ENCODE data around the gene ATP1A1.

Gene ATP1A1

DNA sequence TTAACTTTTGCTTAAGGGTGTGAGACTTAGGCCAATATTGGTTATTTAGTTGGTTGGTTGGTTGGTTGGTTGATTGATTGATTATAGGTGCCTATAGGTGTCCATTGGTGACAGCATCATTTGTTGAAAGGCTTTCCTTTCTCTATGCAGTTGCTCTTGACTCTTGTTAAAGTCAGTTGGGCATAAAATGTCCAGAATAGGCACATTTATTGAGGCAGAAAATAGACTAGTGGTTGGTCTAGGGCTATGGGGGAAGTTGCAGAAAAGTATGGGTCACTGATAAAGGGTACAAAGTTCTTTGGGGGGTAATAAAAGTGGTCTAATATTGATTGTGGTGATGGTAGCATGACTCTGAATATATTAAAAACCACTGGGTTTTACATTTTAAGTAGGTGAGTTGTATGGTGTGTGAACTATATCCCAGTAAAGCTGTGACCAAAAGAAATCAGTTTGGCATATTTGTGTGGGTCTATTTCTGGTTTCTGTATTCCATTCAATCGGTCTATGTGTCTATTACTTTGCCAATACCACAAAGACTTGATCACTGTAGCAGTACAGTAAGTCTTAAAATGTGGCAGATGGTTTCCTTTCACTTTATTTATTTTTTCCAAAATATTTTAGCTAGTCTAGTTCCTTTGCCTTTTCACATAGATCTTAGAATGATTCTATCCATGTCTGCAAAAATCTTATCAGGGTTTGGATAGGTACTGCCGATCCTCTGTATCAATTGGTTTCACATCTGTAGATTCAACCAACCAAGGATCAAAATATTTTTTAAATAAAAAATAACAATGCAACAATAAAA, 63.0 kb downstream of the ATP1A1 start:
- no peak overlapping the region for H3K4me3 ChIP-seq (ENCODE audit: low read depth, low read length)
- TF ChIP-seq, protein P1, sequence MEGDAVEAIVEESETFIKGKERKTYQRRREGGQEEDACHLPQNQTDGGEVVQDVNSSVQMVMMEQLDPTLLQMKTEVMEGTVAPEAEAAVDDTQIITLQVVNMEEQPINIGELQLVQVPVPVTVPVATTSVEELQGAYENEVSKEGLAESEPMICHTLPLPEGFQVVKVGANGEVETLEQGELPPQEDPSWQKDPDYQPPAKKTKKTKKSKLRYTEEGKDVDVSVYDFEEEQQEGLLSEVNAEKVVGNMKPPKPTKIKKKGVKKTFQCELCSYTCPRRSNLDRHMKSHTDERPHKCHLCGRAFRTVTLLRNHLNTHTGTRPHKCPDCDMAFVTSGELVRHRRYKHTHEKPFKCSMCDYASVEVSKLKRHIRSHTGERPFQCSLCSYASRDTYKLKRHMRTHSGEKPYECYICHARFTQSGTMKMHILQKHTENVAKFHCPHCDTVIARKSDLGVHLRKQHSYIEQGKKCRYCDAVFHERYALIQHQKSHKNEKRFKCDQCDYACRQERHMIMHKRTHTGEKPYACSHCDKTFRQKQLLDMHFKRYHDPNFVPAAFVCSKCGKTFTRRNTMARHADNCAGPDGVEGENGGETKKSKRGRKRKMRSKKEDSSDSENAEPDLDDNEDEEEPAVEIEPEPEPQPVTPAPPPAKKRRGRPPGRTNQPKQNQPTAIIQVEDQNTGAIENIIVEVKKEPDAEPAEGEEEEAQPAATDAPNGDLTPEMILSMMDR (IDR thresholded peaks at IDR 0.05; ENCODE audit: borderline replicate concordance, insufficient read depth, low read depth, low read length) = no peak

DNA sequence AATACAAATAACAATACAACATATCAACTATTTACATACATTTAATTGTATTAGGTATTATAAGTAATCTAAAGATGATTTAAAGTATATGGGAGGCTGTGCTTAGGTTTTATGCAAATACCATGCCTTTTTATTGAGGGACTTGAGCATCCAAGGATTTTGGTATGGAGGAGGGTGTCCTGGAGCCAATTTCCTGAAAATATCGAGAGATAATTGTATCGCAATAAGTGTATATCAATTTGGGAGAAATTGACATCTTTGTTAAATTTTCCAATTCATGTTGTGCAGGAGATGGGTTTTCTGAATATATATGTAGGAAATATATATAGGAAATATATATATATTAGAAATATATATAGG, 63.5 kb downstream of the ATP1A1 start:
- TF ChIP-seq, protein P1 (IDR thresholded peaks at IDR 0.05; ENCODE audit: borderline replicate concordance, insufficient read depth, low read depth, low read length) = no peak
- H3K4me3 ChIP-seq (ENCODE audit: low read depth, low read length) = no peak overlapping the region

DNA sequence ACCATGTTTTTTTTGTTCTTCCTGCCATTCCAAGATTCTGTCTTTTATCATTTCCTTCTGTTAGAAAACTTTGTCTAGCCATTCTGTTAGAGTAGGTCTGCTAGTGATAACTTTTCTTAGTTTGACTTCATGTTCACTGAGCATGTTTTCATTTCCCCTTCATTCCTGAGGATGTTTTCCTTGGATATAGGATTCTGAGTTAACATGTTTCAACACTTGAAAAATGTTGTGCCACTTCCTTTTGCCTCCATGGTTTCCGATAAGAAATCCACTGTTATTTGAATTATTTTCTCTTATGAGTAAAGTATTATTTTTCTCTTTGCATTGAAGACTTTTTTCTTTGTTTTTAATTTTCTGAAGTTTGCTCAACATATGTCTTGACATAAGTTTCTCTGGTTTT, 66.7 kb downstream of the ATP1A1 start:
- TF ChIP-seq, protein P1 (IDR thresholded peaks at IDR 0.05; ENCODE audit: borderline replicate concordance, insufficient read depth, low read depth, low read length) = no peak

DNA sequence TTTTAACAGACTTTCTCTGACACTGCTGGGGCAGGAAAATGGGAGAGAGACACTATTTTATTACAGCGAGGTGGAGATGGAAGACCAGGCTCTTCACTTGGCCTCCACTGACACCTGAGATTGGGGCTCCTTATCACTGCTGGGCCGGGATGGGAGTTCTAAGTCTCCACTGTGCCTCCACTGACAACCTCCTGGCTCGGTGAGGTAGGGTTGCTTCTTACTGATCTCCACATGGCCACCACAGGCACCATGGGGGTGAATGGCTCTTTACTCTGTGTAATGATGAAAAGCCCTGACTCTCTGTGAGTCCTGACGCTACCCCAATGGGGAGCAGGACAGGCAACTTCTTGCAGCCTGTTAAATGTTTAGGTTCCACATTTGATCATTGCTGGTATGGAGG, 67.7 kb downstream of the ATP1A1 start:
- no peak overlapping the region for H3K4me3 ChIP-seq (ENCODE audit: low read depth, low read length)
- TF ChIP-seq, protein P1 (IDR thresholded peaks at IDR 0.05; ENCODE audit: borderline replicate concordance, insufficient read depth, low read depth, low read length) = no peak

More for the DNA sequence above, 66.7 kb downstream of the ATP1A1 start:
- H3K4me3 ChIP-seq (ENCODE audit: low read depth, low read length) = no peak overlapping the region

DNA sequence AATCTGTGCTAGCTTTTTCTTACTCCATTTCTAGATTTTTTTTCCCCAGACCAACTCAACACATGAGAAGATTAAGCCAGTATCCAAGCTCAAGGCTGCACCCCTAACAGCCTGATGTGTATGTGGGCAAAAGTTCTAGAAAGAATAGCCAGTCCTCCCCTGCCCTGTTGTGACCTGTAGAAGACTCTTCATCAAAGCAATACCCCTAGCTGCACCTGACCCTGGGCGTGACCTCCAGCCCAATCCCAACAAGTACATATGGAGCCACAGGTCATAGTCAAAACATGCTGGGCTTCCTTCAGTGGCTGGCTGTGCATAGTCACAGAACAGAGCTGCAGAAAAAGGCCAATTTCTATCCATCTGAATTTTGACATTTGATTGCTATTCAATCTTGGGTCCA, 72.5 kb downstream of the ATP1A1 start:
- H3K4me3 ChIP-seq (ENCODE audit: low read depth, low read length) = no peak overlapping the region
- TF ChIP-seq, protein P1 (IDR thresholded peaks at IDR 0.05; ENCODE audit: borderline replicate concordance, insufficient read depth, low read depth, low read length) = no peak

DNA sequence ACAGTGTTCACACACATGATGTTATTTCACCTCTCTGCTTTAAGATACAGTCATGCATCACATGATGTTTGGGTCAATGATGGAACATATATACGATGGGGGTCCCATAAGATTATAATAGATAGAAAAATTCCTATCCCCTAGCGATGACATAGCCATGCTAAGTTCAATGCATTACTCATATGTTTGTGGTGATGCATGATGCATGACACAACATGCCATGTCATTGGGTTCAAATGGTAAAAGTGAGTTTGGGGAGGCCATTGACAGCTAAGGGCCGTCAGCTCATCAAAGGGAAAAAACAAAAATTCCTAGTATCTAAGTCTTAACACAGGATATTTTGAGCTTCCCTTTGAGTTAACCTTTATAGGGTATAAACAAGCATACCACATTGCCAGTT, 73.6 kb downstream of the ATP1A1 start:
- TF ChIP-seq, protein P1 (IDR thresholded peaks at IDR 0.05; ENCODE audit: borderline replicate concordance, insufficient read depth, low read depth, low read length) = no peak

DNA sequence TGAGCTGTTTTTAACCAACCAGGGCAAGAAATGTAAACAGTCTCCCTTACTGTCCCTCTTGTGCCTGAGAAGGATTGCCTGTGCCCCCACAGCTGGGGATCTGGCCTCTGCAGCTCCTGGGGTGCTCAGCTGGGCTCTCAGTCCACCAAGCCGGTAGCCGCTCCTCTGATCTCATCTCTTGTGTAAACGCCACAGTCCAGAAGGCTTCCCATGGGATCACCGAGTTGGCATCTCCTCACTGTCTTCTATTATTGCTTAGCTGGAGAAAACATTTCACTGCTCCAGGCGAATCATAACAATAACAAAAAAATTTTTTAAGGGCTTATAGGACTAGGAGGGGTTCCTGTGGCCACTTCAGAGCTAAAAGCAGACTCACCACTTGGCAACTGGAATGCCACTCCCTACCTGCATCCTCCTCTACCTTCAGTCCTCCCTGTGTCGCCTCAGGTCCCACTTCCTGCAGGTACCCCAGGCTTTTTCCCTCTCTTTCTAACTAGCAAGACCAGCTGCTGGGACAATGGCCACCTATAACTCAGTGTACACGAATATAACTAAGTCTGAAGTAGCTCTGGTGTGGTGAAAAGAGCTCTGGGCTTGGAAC, 75.8 kb downstream of the ATP1A1 start:
- TF ChIP-seq, protein P1 (IDR thresholded peaks at IDR 0.05; ENCODE audit: borderline replicate concordance, insufficient read depth, low read depth, low read length) = no peak
- no peak overlapping the region for H3K4me3 ChIP-seq (ENCODE audit: low read depth, low read length)

More for the DNA sequence above, 73.6 kb downstream of the ATP1A1 start:
- H3K4me3 ChIP-seq (ENCODE audit: low read depth, low read length) = no peak overlapping the region
